H1 (cell line): Measurements from ENCODE around the gene INTS1.

Experiments
- ATF2 ChIP-seq: IDR thresholded peaks from 2 replicates; pipeline ENCODE4 v1.6.1; 2012; ENCODE audit warnings: low read length, inconsistent platforms
- CBX5 ChIP-seq: fragments of 300-800, 300-1000 bp; sonication (generic); IDR thresholded peaks from 2 replicates; pipeline ENCODE4 v1.7.1; 2016; ENCODE audit warnings: antibody characterized with exemption, low read length, low read depth
- CTCF ChIP-seq, 3 experiments: IDR thresholded peaks; 1 replicate in 2 of 3; 2 replicates in 1 of 3; pipeline versions ENCODE4 v1.5.1 to v1.6.1; 2011; ENCODE audit warnings: low read length in 3 of 3, mild to moderate bottlenecking in 3 of 3, inconsistent platforms in 2 of 3, low read depth in 1 of 3, moderate library complexity in 1 of 3; ENCODE audit not compliant: insufficient read depth in 1 of 3; ENCODE audit errors: control extremely low read depth in 1 of 3
- EGR1 ChIP-seq: IDR thresholded peaks from 2 replicates; pipeline ENCODE4 v1.6.1; 2011; ENCODE audit warnings: low read depth, low read length, borderline replicate concordance
- MAX ChIP-seq: IDR thresholded peaks from 2 replicates; pipeline ENCODE4 v1.6.1; 2012; ENCODE audit warnings: inconsistent platforms
- NRF1 ChIP-seq: IDR thresholded peaks from 2 replicates; pipeline ENCODE4 v1.6.1; 2011; ENCODE audit warnings: mild to moderate bottlenecking, low read depth, low read length, improper control_type of control experiment
- POLR2A ChIP-seq, 2 experiments: IDR thresholded peaks; 1 replicate in 1 of 2; 2 replicates in 1 of 2; pipeline ENCODE4 v1.6.1; 2011; ENCODE audit warnings: low read depth in 2 of 2, low read length in 2 of 2, mild to moderate bottlenecking in 2 of 2; ENCODE audit errors: control extremely low read depth in 1 of 2
- SIN3A ChIP-seq, 2 experiments: IDR thresholded peaks in 1 of 2; conservative IDR thresholded peaks in 1 of 2; 2 replicates each; pipeline ENCODE4 v1.6.1; 2011 to 2012; ENCODE audit warnings: low read length in 2 of 2, improper control_type of control experiment in 1 of 2, low read depth in 1 of 2, mild to moderate bottlenecking in 1 of 2
- USF2 ChIP-seq: IDR thresholded peaks from 2 replicates; pipeline ENCODE4 v1.6.1; 2011; ENCODE audit warnings: low read length, improper control_type of control experiment
- YY1 ChIP-seq: IDR thresholded peaks from 2 replicates; pipeline ENCODE4 v1.6.1; 2011; ENCODE audit warnings: low read depth, mild to moderate bottlenecking, low read length

- TF ChIP-seq YY1, result no peak
- no peak for TF ChIP-seq EGR1
- no peak; a peak in 1 of 4 replicates for TF ChIP-seq SIN3A (conservative IDR thresholded peaks at IDR 0.05 in 1 of 2, IDR thresholded peaks at IDR 0.05 in 1 of 2; ENCODE audit: low read depth in 1 of 2, low read length in 2 of 2)
- no peak for TF ChIP-seq CTCF (IDR thresholded peaks at IDR 0.05; ENCODE audit: control extremely low read depth in 1 of 3, insufficient read depth in 1 of 3, low read depth in 1 of 3, low read length in 3 of 3)
- TF ChIP-seq POLR2A (IDR thresholded peaks at IDR 0.05; ENCODE audit: control extremely low read depth in 1 of 2, low read depth in 2 of 2, low read length in 2 of 2), result no peak
- no peak for TF ChIP-seq MAX
- no peak for TF ChIP-seq CBX5
- no peak for TF ChIP-seq USF2
- TF ChIP-seq NRF1, result no peak
- no peak for TF ChIP-seq ATF2
Observed at GRCh38 chr7:1503390-1503789, 799 bp downstream of the INTS1 start.
